Hematopoietic multipotent progenitor cell treated with erythropoietin and hydrocortisone succinate and interleukin-3 and kit ligand, for 17 days (in vitro differentiated cells): ENCODE measurements around the gene SRPRB.

Experiments used
- DNase-seq: peaks from one replicate; pipeline ENCODE4 v3.0.0-alpha.2; 2015; ENCODE audit warnings: low spot score

The SRPRB gene

DNA sequence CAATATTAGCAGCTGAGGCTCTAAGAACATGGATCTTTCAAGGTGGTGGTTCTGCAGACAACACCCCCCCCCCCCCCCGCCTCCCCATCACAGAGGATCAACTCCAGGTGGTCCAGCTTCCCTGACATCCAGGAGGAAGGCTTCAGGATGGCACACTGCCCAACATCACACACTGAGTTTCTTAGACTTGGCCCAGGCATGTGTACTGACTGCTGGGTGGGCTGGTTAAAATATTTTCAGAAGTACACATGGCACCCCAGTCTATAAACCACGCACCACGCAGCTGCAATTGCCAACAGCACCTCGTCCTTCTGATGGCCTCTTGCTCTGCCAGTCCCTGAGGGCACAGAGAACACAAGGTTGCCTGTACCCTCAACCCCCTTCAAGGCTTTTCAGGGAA, 22.1 kb downstream of the SRPRB start:
- DNase-seq = no peak

DNA sequence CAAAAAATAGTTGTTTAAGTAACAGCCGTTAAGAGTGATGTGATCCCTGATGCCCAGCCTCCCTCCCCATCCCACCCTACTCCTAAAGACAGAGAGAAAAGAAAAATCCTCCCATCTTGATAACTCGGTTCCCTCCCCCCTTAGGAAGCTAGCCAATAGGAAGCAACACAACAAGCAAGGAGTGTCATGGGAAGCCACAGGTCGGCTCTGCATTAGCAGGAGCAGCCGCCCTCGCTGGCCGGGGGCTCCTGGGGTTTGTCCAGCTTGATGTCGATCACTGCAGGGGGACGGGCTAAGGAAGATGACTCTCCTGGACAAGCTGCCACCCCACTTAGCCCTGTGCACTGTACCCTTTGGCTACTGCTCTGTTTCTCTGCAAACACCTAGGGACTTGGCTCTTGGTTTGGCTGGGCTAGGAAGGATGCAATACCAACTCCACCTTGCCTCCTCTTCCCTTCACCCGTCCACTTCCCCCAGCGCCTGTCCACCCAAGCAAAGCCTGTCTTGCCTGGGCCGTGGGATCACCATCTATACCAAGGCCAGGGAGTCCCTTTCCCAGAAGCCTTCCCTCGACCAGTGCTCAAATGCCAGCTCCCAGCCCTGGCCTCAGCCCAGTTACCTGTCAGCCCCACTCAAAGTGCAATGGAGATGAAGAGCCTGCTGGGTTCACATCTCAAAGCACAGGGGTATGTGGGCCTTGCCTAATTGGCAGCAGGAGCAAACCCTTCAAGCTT, 23.1 kb downstream of the SRPRB start:
- no peak for DNase-seq

DNA sequence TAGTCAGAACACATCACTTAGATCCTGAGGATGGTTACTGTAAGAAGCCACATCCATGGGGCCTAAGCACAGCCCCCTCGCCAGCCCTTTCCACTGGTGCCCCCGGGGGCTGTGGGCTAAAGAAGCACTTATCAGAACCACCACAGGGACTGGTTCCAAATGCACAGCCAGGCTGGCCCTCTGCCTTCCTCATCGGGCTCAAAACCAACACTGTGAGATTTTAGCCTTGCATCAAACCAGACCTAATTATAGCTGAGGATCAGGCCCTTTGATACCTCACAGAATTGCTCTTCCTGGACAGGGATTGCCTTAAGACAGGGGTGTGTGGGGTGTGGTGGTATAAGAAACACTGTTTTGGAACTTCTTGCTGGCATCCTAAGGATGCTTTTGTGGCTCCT, 23.7 kb downstream of the SRPRB start:
- no peak for DNase-seq

DNA sequence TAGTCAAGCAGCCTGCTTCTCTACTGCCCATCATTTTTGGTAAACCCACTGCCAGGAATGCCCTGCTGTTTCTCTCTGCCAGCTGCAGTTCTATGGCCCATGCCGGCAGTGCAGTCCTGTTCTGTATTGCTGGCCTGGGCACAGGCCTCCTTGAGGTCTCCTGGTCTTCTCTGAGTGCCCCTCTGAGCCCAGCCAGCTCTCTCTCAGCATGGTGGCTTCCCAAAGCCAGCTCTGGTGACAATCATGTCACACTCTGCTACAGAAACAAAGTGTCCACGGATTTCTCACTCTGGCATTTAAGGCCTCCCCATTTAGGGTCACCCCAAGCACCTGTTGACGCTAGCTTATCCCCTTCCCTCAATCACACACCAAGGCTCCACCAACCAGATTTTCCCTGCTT, 24.5 kb downstream of the SRPRB start:
- DNase-seq = no peak

DNA sequence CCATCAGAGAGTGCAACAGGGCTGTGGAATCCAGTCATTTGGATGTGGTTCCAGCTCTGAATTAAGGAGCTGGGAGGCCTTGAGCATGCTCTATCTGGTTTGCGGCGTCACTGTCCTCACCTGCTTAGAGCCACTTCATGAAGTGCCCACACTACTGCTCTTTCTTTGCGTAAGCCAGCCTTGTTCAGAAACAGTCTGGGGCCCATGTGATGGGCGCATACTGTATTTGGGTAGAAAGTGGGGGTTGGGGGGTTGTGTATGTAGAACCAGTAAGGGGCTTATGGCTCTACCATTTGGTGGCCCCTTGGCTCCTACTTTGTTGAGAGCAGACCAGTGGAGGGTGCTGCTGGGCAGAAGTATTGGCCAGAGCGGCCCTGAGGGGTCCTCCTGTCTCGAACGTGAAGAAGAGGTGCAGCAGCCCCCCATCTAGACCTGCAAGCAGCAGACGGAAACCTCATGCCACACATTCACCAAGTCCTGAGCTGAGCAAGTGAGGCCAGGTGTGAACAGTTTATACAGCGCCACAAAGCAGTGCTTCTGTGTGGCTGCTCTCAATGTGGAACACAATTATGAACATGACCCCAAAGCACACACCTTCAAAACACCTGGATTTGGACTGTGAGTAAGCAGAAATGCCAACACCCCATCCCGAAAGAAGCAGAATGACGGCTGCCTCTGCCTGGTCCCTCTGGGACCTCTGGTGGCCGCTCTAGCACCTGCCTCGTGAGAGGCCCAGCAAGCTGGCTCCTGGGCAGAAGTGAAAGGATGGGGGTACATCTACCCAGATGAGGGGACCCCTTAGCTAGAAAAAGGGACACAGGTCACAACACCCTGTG, 26.6 kb downstream of the SRPRB start:
- DNase-seq = no peak

DNA sequence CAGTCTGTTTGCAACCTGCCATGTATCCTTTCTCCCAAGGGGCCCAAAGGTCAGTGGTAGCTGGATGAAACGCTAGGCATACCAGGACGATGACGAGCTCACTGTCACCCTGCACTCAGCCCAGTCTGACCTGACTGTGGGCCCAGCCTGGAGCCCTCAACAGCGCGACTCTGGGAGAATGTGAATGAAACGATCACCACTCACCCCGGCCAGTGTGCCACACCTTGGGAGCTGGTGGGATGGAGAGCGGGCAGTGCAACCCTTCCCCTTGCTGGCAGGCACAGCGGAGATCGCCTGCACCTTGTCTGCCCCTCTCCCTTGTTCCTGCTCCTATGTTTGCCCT, 27.2 kb downstream of the SRPRB start:
- DNase-seq = no peak

DNA sequence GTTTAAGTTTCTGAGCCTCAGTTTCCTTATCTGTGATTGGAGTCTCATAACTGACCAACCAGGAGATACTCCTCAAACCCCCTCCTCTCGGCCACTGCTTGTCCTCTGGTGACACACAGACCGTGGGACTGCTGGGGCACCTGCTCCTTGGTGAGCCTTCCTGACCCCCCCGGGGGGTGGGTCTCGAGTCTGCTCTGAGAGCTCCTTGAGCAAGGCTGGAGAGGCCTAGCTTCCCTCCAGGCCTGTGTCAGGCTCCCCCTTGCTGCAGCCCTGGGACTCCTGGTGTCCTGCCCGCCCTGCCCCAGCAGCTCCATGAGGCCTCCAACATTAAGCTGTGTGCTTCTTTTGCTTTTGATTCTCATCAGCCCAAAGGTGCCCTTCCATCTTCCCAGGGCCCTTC, 27.7 kb downstream of the SRPRB start:
- DNase-seq = no peak

DNA sequence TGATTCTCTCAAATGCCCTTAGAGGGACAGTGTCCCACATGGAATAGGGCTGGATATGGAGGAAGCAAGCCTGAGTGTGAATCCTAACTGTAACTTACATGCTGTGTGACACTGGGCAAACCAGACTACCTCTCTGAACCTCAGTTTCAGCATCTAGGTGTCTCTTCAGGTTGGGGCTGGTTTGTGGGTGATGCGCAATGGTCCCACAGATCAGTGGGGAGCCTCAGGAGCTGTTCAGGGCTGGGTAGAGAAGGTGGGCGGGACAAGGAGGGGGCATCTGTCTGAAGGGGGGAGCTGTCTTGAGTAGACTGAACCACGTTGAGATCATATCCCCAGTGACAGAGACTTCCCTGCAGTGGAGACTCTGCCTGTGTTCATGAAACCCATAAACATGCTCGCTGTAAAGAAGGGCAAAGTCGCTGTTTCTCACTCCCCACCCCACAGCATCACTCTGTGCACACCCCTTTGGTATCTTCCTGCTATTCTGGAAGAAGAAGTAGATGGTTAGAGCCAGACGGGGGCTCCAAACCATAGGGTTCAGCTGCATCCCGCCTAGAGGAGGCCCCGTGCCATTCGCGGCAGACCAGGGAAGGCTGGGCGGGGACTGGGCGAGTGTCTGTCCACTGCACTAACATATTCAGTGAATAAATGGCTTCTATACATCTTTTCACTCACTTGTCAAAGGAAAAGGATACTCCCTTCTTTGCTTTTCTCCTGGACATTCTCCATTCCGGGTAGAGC, 28.4 kb downstream of the SRPRB start:
- DNase-seq = no peak

DNA sequence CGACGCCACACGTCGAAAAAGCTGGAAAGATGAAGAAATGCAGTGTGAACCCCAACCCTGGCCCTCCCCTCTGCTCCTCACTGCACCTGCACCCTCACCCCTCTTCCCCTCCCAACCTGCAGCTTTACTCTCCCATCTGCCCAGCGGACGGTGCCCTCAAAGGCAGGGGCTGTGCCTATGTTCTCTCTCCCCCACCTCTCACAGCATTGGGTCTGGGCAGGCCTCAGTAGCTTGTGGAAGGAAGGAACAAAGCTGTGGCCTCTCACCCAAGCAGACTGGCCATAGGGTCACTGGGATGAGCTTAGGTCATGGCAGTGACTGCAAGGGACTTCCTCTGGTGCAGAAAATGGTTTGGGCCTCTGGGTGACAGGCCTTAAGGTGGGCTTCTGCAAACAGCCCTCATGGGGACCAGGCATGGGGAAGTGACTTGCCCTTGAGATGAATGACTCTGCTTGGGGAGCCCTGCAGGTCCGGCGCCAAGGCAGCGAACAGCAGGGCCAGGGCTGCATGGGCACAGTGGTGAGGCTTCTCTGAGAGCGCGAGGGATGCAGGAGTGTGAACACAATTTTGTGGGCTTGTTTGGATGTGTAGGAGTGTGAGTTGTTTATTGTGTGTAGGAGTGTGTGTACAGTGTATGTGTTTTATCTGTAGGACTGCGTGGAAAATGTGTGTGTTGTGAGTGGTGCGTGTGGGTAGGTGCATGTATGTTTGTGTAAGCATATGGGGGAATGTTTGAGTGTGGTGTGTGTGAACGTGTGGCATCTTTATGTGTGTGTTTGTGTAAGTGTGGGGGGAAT, 29.2 kb downstream of the SRPRB start:
- DNase-seq = no peak

DNA sequence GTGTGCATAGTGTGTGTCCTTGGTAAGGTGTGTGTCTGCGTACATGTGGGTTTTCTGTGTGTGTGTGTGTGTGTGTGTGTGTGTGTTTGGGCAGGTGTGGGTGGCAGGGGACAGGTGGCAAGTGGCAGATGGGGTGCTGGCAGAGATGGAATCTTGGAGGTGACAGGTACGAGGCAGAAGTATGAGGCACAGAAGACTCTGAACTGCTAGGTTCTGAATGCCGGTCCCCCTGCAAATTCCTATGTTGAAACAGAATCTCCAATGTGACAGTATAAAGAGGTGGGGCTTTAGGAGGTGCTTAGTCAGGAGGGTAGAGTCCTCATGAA, 29.8 kb downstream of the SRPRB start:
- no peak for DNase-seq

DNA sequence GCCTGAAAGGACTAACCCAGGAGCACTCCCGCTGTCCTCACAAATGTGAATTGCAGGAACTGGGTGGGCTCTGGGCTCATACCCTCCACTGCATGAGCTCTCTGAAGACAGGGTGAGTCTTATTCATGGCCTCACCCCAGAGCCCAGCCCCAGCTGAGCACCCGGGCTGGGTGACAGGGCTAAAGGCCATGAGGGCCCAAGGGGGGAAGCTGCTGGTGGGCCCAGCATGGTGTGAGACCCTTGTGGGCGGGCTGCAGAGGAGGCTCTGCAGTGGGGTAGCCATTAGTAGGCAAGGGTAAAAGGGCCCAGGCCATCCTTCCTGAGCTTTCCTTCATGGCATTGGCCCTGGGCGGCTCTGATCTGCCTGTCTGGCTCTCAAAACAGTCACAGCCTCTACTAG, 30.3 kb downstream of the SRPRB start:
- DNase-seq = no peak

DNA sequence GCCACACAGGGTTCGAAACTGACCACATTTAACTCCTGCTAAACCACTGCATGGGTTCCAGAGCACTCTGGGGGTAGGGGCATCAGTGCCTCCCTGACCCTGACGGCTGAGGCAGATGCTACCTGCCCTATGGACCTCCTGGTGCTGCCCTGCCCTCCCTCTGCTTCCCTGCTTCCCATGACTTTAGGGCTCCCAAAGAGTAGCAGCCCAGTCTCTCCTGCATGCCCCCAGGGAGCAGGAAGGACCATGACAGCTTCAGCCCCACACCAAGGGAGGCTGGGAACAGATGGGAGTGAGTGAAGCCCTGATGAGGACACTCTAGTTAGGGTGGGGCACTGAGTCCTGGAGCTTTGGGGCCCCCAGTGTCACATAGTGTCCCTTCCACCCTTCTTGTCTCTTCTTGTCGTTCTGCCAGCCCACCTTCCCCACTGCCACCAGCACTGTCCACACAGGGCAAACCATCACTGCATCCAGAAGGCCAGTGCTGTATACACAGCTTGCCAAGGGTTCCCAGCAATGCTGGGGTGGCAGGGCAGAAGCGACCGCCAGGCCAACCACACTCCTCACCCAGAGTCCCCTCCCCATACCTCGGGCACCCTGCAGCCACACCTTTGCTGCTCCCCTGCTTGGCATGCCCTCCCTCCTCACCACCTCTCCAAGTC, 31.0 kb downstream of the SRPRB start:
- DNase-seq = no peak

DNA sequence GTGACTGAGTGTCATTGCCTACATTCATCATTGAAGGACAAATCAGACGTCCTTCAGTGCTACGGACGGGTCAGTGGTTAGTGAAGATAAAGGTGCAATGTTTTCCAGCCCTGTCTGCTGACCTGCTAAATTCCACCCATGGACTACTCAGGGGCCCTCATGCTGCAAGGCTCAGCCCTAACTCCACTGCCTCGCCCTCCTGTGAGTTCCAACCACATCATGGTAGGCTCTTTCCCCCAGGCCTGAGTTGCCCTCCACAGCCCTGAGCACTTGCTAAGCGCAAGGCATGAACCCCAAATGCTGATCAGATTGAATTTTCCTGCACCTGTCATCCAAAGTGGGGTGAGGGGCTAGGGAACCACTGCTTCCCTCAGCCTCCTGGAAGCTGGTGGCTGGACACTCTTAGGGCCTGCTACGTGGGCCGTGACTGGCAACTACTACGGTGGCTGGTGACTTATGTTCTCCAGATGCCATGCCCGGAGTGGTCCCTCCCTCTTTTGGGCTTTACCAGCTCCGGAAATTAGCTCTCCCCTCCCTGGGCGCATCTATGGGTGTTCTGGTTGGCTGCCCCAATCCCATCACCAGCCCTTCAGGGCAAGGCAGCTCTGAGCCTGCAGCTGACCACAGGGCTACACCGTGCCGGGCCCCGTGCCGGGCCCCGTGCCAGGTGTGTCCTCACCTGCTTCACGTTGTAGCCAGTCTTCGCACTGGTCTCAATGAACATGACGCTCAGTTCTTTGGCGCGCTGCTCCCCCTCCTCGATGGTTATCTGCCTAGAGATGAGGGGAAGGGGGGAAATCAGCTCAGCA, 32.1 kb downstream of the SRPRB start:
- no peak for DNase-seq

DNA sequence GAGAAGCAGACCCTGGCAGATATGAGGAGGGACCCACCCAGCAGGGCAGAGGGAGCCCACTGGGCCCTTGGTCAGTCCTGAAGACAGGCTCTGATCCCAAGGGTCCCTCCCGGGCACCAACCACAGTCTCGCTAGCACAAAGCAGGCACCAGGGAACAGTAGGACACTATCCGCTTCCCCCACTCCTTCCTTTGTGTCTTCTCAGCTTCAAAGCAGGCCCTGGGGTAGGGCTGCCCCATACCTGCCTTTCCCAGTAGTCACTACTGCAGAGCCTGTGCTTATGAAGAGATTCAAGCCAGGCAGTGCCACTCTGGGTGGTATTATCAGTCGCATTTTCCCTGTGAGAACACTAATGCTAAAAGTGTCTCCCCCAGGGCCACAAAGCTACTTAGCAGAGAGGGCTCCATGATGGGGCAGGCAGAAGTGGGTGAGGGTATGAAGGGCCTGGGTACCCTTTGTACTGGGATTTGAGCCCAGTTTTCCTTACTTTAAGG, 32.7 kb downstream of the SRPRB start:
- no peak for DNase-seq

DNA sequence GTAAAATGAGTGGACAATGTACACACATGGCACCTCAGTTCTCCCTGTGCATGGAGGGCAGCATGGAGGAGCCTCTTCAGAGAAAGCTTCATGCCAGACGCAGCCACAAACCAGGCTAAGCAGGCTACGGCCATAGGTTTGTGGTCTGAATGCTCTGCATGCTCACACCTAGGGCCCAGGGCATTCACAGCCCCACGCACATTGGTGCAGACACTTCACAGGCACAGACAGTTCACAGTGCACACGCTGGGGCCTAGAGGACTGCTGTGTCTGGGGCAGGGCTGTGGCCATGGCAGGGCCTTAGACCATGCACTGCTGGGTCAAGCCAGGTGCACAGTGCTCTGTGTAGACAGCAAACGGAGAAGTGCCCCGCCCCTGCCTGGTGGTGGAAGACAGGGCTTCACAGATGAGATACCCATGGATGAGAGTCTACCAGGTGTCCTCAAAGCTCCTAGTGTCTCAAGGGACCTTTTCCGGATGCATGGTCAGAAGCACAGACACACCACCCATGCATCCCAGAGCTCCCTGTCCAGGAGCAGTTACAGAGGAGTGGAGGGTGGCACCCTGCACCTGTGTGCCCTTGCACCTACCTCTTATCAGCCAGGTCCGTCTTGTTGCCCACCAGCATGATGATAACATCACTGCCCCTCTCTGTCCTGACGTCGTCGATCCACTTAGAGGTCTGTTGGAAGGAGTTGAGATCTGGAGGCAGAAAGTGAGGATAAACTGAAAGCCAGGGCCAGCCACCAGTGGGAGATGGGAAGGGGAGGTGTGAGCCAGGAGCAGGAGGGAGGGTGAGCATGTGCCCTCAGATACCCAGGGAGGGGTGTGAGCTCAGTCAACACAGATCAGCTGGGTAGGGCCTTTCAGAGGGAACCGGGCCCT, 33.5 kb downstream of the SRPRB start:
- no peak for DNase-seq

DNA sequence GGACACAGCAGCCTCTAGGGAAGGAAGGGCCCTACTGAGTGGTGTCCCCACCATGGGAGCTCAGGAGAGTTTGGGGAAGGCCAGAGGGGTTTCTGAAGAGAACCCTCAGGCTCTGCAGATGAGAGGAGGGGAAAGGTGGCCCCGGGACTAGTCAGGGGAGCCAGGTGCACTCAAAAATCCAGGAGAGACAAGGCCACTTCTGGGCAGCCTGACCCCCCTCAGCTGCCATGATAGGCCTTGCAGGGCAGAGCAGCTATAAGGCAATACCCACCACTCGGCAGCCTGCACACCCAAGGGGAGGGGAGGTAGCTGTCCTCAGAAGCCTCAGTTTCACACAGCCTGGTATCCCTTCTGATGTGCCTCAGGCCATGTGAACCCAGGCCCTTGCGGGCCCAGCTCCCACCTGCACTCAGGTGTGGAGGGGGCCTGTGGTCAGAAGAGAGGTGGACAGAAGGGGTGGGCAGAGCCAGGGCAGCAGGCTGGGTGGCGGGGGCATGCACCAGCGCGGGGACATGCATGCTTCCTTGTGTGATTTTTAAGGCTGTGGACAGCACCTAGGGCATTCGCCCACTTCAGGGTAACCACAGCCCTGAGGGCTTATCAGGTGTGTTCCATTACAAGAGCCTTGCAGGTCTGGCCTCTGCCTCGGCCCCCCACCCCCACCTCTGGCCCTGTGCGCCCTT, 34.6 kb downstream of the SRPRB start:
- DNase-seq = no peak

DNA sequence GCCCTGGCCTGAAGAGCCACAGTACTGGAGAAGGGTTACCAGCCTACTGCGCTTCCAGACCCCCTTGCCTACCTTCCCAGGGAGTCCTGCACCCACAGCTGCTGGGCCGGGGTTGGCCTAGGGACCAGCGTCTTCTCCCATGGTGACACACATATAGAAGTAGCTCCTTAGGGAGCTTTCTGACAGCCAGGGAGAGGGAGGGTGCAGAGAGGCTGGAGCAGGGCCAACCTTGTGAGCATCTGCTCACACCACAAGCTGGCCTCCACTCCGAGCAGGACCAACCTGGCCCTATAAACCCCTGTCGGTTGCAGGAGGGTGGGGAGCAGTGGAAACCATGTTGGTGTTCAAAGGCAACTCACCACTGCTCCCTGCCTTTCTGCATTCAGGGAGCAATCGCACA, 35.2 kb downstream of the SRPRB start:
- DNase-seq = no peak

DNA sequence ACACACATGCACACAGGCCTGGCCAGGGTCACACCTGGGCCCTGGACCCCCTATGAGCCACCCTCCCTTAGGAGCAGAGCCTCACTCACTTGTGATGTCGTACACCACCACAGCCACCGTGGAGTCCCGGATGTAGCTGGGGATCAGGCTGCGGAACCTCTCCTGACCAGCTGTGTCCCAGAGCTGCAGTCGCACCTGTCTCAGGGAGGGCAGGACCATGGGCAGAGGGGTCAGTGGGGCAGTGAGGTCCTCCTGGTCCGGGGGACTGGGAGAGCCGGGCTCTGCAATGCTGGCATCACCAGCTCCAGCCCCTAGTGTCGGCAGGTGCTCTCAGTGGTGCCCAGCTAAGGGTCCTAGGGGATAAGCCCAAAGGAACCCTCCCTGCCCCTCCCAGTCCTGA, 35.6 kb downstream of the SRPRB start:
- DNase-seq = no peak

DNA sequence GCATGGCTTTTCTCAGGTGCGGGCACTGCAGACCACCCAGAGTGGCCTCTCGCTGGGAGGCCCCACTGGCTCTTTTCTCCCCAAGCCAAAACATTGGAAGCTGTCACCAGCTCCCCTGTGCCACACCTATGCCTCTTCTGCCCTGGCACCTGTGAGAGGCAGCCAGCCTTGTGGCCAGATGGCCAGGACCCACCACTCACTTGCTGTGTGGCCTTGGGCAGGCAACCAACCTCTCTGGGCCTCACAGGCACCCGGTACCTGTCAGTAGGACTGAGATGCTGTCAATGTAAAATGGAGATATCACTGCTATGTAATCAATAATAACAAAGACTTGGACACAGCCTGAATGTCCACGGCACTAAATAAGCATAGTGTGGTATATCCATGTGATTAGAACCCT, 36.5 kb downstream of the SRPRB start:
- DNase-seq = no peak
